H1 (cell line): ENCODE measurements around the gene CAV1. TPM values are rescaled to one million over a fixed set of nuclear protein-coding genes. Genes with fewer than 3 reads are reported as not detected.

Source experiments
- CTCF ChIA-PET: fragments of 300-600 bp; sonication (Branson Sonifier 250); formaldehyde crosslinking; loops from one replicate; lab custom pipeline; 2021; ENCODE audit not compliant: partially characterized antibody; lab: Charles Lee
- POLR2A ChIA-PET: fragments of 300-600 bp; sonication (Branson Sonifier 250); formaldehyde crosslinking; loops from one replicate; lab custom pipeline; 2021; ENCODE audit warnings: inconsistent platforms; ENCODE audit not compliant: partially characterized antibody; lab: Charles Lee
- DNase-seq, 2 experiments: peaks; one replicate each; pipeline versions ENCODE4 v3.0.0 to v3.0.0-alpha.2; 2010 to 2022; ENCODE audit warnings: low spot score in 2 of 2, low read depth in 1 of 2, mixed read lengths in 1 of 2
- FAIRE-seq: peaks from 2 replicates; lab custom pipeline; 2011; peaks lifted over from hg19 to GRCh38; lab: Jason Lieb, UNC
- H2AFZ ChIP-seq: 2 replicates; pipeline ENCODE4 v1.8.1; 2012; ENCODE audit warnings: low read length, inconsistent platforms
- H2AK5ac ChIP-seq: 2 replicates; pipeline ENCODE4 v1.6.1; 2013; ENCODE audit warnings: low read depth, low read length
- H2BK120ac ChIP-seq: replicated peaks from 2 replicates; pipeline ENCODE3; 2013; ENCODE audit warnings: low read depth, low read length, inconsistent platforms
- H2BK12ac ChIP-seq: 2 replicates; pipeline ENCODE4 v1.6.1; 2013; ENCODE audit warnings: low read depth, low read length
- H2BK15ac ChIP-seq: 2 replicates; pipeline ENCODE4 v1.6.1; 2013; ENCODE audit warnings: low read length
- H2BK20ac ChIP-seq: 2 replicates; pipeline ENCODE4 v1.6.1; 2013; ENCODE audit warnings: low read length
- H2BK5ac ChIP-seq: 2 replicates; pipeline ENCODE4 v1.6.1; 2013; ENCODE audit warnings: low read depth, low read length
- H3K14ac ChIP-seq: 2 replicates; pipeline ENCODE4 v1.6.1; 2013; ENCODE audit warnings: inconsistent platforms; ENCODE audit not compliant: insufficient read length
- H3K18ac ChIP-seq: 2 replicates; pipeline ENCODE4 v1.6.1; 2013; ENCODE audit warnings: low read length; ENCODE audit errors: extremely low read depth
- H3K23ac ChIP-seq: 2 replicates; pipeline ENCODE4 v1.6.1; 2013; ENCODE audit warnings: inconsistent platforms; ENCODE audit not compliant: insufficient read length
- H3K23me2 ChIP-seq: 2 replicates; pipeline ENCODE4 v1.6.1; 2013; ENCODE audit warnings: low read depth, low read length
- H3K27ac ChIP-seq: 2 replicates; pipeline ENCODE4 v1.6.1; 2011; ENCODE audit warnings: low read depth, low read length, inconsistent platforms
- H3K27me3 ChIP-seq, 4 experiments: replicated peaks in 1 of 4; 1 replicate in 1 of 4; 2 replicates in 3 of 4; pipeline versions ENCODE4 v1.6.1 to v1.8.1; 2011 to 2013; ENCODE audit warnings: low read length in 3 of 4, mild to moderate bottlenecking in 3 of 4, inconsistent platforms in 2 of 4, mixed read lengths in 2 of 4, moderate library complexity in 1 of 4; ENCODE audit not compliant: control insufficient read depth in 3 of 4, insufficient read depth in 3 of 4; ENCODE audit errors: extremely low read depth in 1 of 4
- H3K36me3 ChIP-seq, 4 experiments: 2 replicates each; pipeline versions ENCODE4 v1.6.1 to v1.8.1; 2011 to 2013; ENCODE audit warnings: mild to moderate bottlenecking in 4 of 4, low read length in 3 of 4, moderate library complexity in 2 of 4, control low read depth in 1 of 4, inconsistent platforms in 1 of 4; ENCODE audit not compliant: insufficient read depth in 4 of 4, control insufficient read depth in 2 of 4
- H3K4ac ChIP-seq: replicated peaks from 2 replicates; pipeline ENCODE3; 2013; ENCODE audit warnings: low read length, low read depth, mixed read lengths, inconsistent platforms; ENCODE audit not compliant: insufficient read length
- H3K4me1 ChIP-seq, 4 experiments: replicated peaks in 1 of 4; 1 replicate in 1 of 4; 2 replicates in 3 of 4; pipeline versions ENCODE4 v1.6.1 to v1.8.1; 2011 to 2013; ENCODE audit warnings: low read length in 3 of 4, inconsistent platforms in 2 of 4, mixed read lengths in 1 of 4; ENCODE audit not compliant: insufficient read depth in 4 of 4, control insufficient read depth in 3 of 4
- H3K4me2 ChIP-seq, 2 experiments: 2 replicates each; pipeline versions ENCODE4 v1.6.1 to v1.8.1; 2011 to 2013; ENCODE audit warnings: low read depth in 2 of 2, low read length in 2 of 2, control low read depth in 1 of 2, inconsistent platforms in 1 of 2, mild to moderate bottlenecking in 1 of 2; ENCODE audit not compliant: insufficient read depth in 1 of 2
- H3K4me3 ChIP-seq, 4 experiments: fragments of 200-600, 300-600 bp in 1 of 4; sonication (generic), shearing (Covaris generic), sonication (Bioruptor Twin) in 1 of 4; 2 replicates each; pipeline versions ENCODE4 v1.5.1 to v1.8.1; 2011 to 2016; ENCODE audit warnings: low read length in 4 of 4, low read depth in 3 of 4, control low read depth in 2 of 4, inconsistent platforms in 2 of 4, mild to moderate bottlenecking in 2 of 4, mixed read lengths in 1 of 4, moderate library complexity in 1 of 4; ENCODE audit not compliant: insufficient read depth in 2 of 4; ENCODE audit errors: extremely low read depth in 1 of 4
- H3K56ac ChIP-seq: replicated peaks from 2 replicates; pipeline ENCODE3; 2013; ENCODE audit warnings: low read depth, mild to moderate bottlenecking, mixed read lengths, low read length, inconsistent platforms; ENCODE audit not compliant: insufficient read length
- H3K79me1 ChIP-seq: 2 replicates; pipeline ENCODE4 v1.6.1; 2013; ENCODE audit warnings: low read depth, low read length, control low read depth
- H3K79me2 ChIP-seq, 2 experiments: 2 replicates each; pipeline versions ENCODE4 v1.6.1 to v1.8.1; 2012 to 2013; ENCODE audit warnings: low read length in 2 of 2, mild to moderate bottlenecking in 2 of 2, inconsistent platforms in 1 of 2; ENCODE audit not compliant: insufficient read depth in 2 of 2, control insufficient read depth in 1 of 2
- H3K9ac ChIP-seq, 4 experiments: replicated peaks in 1 of 4; 1 replicate in 1 of 4; 2 replicates in 3 of 4; pipeline versions ENCODE4 v1.6.1 to v1.8.1; 2011 to 2013; ENCODE audit warnings: low read depth in 3 of 4, low read length in 3 of 4, control low read depth in 2 of 4, mild to moderate bottlenecking in 2 of 4, moderate library complexity in 2 of 4, inconsistent platforms in 1 of 4; ENCODE audit errors: extremely low read depth in 1 of 4
- H3K9me3 ChIP-seq, 2 experiments: 2 replicates each; pipeline versions ENCODE4 v1.6.1 to v1.8.1; 2012 to 2013; ENCODE audit warnings: mild to moderate bottlenecking in 2 of 2, moderate library complexity in 2 of 2, control low read depth in 1 of 2, inconsistent platforms in 1 of 2, low read depth in 1 of 2, low read length in 1 of 2, mixed read lengths in 1 of 2; ENCODE audit not compliant: insufficient read depth in 2 of 2
- H4K20me1 ChIP-seq, 2 experiments: replicated peaks in 1 of 2; 2 replicates each; pipeline versions ENCODE3 to v1.8.1; 2011 to 2013; ENCODE audit warnings: inconsistent platforms in 2 of 2, low read length in 2 of 2, mild to moderate bottlenecking in 1 of 2; ENCODE audit not compliant: insufficient read depth in 2 of 2, control insufficient read depth in 1 of 2
- H4K5ac ChIP-seq: 2 replicates; pipeline ENCODE4 v1.6.1; 2013; ENCODE audit warnings: low read length, low read depth, mixed read lengths, inconsistent platforms; ENCODE audit not compliant: insufficient read length
- H4K8ac ChIP-seq: 2 replicates; pipeline ENCODE4 v1.8.0; 2013; ENCODE audit warnings: mild to moderate bottlenecking, moderate library complexity, low read length, inconsistent platforms; ENCODE audit not compliant: insufficient read depth; ENCODE audit errors: extremely low read depth
- H4K91ac ChIP-seq: replicated peaks from 2 replicates; pipeline ENCODE3; 2013; ENCODE audit warnings: low read length, mixed read lengths, inconsistent platforms; ENCODE audit not compliant: insufficient read length
- ASH2L ChIP-seq: fragments of 200-600, 300-600 bp; sonication (generic); IDR thresholded peaks from one replicate; pipeline ENCODE4 v1.7.1; 2017; ENCODE audit warnings: low read length
- BRCA1 ChIP-seq: IDR thresholded peaks from 2 replicates; pipeline ENCODE4 v1.6.1; 2012; ENCODE audit warnings: low read depth, low read length, improper control_type of control experiment
- CHD2 ChIP-seq: IDR thresholded peaks from 2 replicates; pipeline ENCODE4 v1.6.1; 2012; ENCODE audit warnings: low read length, improper control_type of control experiment
- CTBP2 ChIP-seq: IDR thresholded peaks from 2 replicates; pipeline ENCODE4 v1.7.0; 2011; ENCODE audit warnings: borderline replicate concordance, mild to moderate bottlenecking, moderate library complexity, mixed read lengths, low read length; ENCODE audit not compliant: insufficient read depth, insufficient read length
- EGR1 ChIP-seq: IDR thresholded peaks from 2 replicates; pipeline ENCODE4 v1.6.1; 2011; ENCODE audit warnings: low read depth, low read length, borderline replicate concordance
- GABPA ChIP-seq: IDR thresholded peaks from 2 replicates; pipeline ENCODE4 v1.6.1; 2011; ENCODE audit warnings: mild to moderate bottlenecking, low read length, moderate library complexity, borderline replicate concordance; ENCODE audit not compliant: insufficient read depth
- HDAC2 ChIP-seq, 2 experiments: fragments of 300-600 bp in 1 of 2; sonication (generic) in 1 of 2; IDR thresholded peaks; 2 replicates each; pipeline ENCODE4 v1.6.1; 2011 to 2012; ENCODE audit warnings: low read depth in 2 of 2, low read length in 2 of 2, mild to moderate bottlenecking in 2 of 2, moderate library complexity in 2 of 2, borderline replicate concordance in 1 of 2, inconsistent platforms in 1 of 2
- POLR2A ChIP-seq, 2 experiments: IDR thresholded peaks; 1 replicate in 1 of 2; 2 replicates in 1 of 2; pipeline ENCODE4 v1.6.1; 2011; ENCODE audit warnings: low read depth in 2 of 2, low read length in 2 of 2, mild to moderate bottlenecking in 2 of 2; ENCODE audit errors: control extremely low read depth in 1 of 2
- POU5F1 ChIP-seq: IDR thresholded peaks from 2 replicates; pipeline ENCODE4 v1.6.1; 2011; ENCODE audit warnings: low read depth, mild to moderate bottlenecking, low read length, moderate library complexity
- RAD21 ChIP-seq, 2 experiments: IDR thresholded peaks in 1 of 2; conservative IDR thresholded peaks in 1 of 2; 2 replicates each; pipeline ENCODE4 v1.6.1; 2011; ENCODE audit warnings: low read depth in 2 of 2, low read length in 2 of 2, improper control_type of control experiment in 1 of 2, inconsistent platforms in 1 of 2, mild to moderate bottlenecking in 1 of 2, moderate library complexity in 1 of 2
- SAP30 ChIP-seq: fragments of 300-600 bp; sonication (generic); IDR thresholded peaks from 2 replicates; pipeline ENCODE4 v1.7.1; 2012; ENCODE audit warnings: low read length, moderate library complexity, mild to moderate bottlenecking, inconsistent platforms; ENCODE audit not compliant: insufficient read depth, insufficient replicate concordance
- SIN3A ChIP-seq, 2 experiments: IDR thresholded peaks in 1 of 2; conservative IDR thresholded peaks in 1 of 2; 2 replicates each; pipeline ENCODE4 v1.6.1; 2011 to 2012; ENCODE audit warnings: low read length in 2 of 2, improper control_type of control experiment in 1 of 2, low read depth in 1 of 2, mild to moderate bottlenecking in 1 of 2
- TEAD4 ChIP-seq: IDR thresholded peaks from 2 replicates; pipeline ENCODE4 v1.6.1; 2012; ENCODE audit warnings: low read depth, low read length, inconsistent platforms, mixed read lengths
- WGBS, 2 experiments: shearing (Covaris generic) in 1 of 2; methylation state at CpG; one replicate each; pipeline versions ENCODE4 v1.1.6 to v1.1.7; 2013 to 2015; ENCODE audit warnings: low lambda C conversion rate in 2 of 2, mixed read lengths in 2 of 2, inconsistent platforms in 1 of 2, low coverage in 1 of 2, missing lambda C conversion rate in 1 of 2; ENCODE audit not compliant: insufficient replicate concordance in 2 of 2, insufficient coverage in 1 of 2, insufficient read length in 1 of 2; ENCODE audit errors: extremely low coverage in 1 of 2, missing lambda C conversion rate in 1 of 2; 5-methylcytosine and 5-hydroxymethylcytosine counted together
- polyA plus RNA-seq, 7 experiments: library from polyadenylated mRNA; depleted of rRNA in 3 of 7; stranded (reverse) in 5 of 7; unstranded in 2 of 7; fragments of >200 nt in 5 of 7; fragments of 200-250 nt in 2 of 7; gene quantifications; 1 replicate in 5 of 7; 2 replicates in 1 of 7; 4 replicates in 1 of 7; pipeline versions ENCODE4 v1.2.1 to v1.2.3, GENCODE V29; 2011 to 2013; ENCODE audit warnings: missing spikeins in 2 of 7, mixed read lengths in 2 of 7
- total RNA-seq: library from RNA; stranded (reverse); fragmentation: NEBNext Ultra II Directional; extraction: Animal tissue kit (Norgen Biotek cat#: 25700); gene quantifications from 2 replicates; pipeline ENCODE4 v1.2.1, GENCODE V29; 2021

CAV1 gene
- total and polyA plus RNA-seq, 2 of the 8 experiments (the other 6 are each of a cell fraction or from before 2014, with no cell fraction given) = 16.3 to 21.8 TPM

GRCh38 chr7:116545411-116545993, 20.7 kb downstream of the CAV1 start:
- Histone ChIP-seq H3K18ac (no peak overlapping the region), H2BK12ac (no peak overlapping the region), H2BK20ac (no peak overlapping the region), H3K56ac (no peak overlapping the region), H2BK5ac (no peak overlapping the region), H3K4me1 (no peaks in the 10 kb centered on the region), H4K8ac (no peak overlapping the region), H3K4me2 (no peak overlapping the region), H2BK120ac (no peak overlapping the region), H3K27ac (no peak overlapping the region), H3K14ac (no peak overlapping the region), H2AK5ac (no peak overlapping the region), H2AFZ (no peak overlapping the region), H3K4me3 (no peak overlapping the region), H2BK15ac (no peak overlapping the region), H3K36me3 (no peaks in the 10 kb centered on the region), H4K20me1 (no peaks in the 10 kb centered on the region), H4K5ac (no peak overlapping the region), H3K79me2 (no peaks in the 10 kb centered on the region), H3K23me2 (no peaks in the 10 kb centered on the region), H3K27me3 (no peaks in the 10 kb centered on the region), H3K23ac (no peak overlapping the region), H3K4ac (no peak overlapping the region), H3K79me1 (no peaks in the 10 kb centered on the region), H3K9ac (no peak overlapping the region), H4K91ac (no peak overlapping the region), H3K9me3 (no peaks in the 10 kb centered on the region)
- 87% methylated on average over 6 of the region's 6 CpGs; no CpG with 5 or more reads in 1 of the 2 experiments for WGBS, 2 experiments
- FAIRE-seq (no peak), DNase-seq (no peak)
- CTCF ChIA-PET = interaction anchor here (0.8 to 1.2 kb wide), 2 partner anchors 20 to 286 kb away, joined by 3 to 7 read pairs; no protein-coding TSS in a partner anchor
- POLR2A ChIA-PET = no interaction called here
- TF ChIP-seq SAP30 = no peak
- no peak for TF ChIP-seq RAD21 (IDR thresholded peaks at IDR 0.05 in 1 of 2, conservative IDR thresholded peaks at IDR 0.05 in 1 of 2; ENCODE audit: low read depth in 2 of 2, low read length in 2 of 2)
- TF ChIP-seq BRCA1 = no peak
- no peak for TF ChIP-seq CHD2
- no peak for TF ChIP-seq POLR2A (IDR thresholded peaks at IDR 0.05; ENCODE audit: control extremely low read depth in 1 of 2, low read depth in 2 of 2, low read length in 2 of 2)
- TF ChIP-seq EGR1 = no peak
- TF ChIP-seq CTBP2 = no peak
- no peak for TF ChIP-seq SIN3A (conservative IDR thresholded peaks at IDR 0.05 in 1 of 2, IDR thresholded peaks at IDR 0.05 in 1 of 2; ENCODE audit: low read depth in 1 of 2, low read length in 2 of 2)
- TF ChIP-seq GABPA = no peak
- TF ChIP-seq ASH2L = no peak
- no peak for TF ChIP-seq POU5F1
- no peak for TF ChIP-seq HDAC2 (IDR thresholded peaks at IDR 0.05; ENCODE audit: borderline replicate concordance in 1 of 2, low read depth in 2 of 2, low read length in 2 of 2)
- no peak for TF ChIP-seq TEAD4
